Activated T-helper 17 cell treated with anti-CD3 and anti-CD28 coated beads, Interleukin-2, amount 50 U/mL, for 72 hours (primary cell): ENCODE results near the gene LUC7L3. TPM values are rescaled to one million over a fixed set of nuclear protein-coding genes. Genes with fewer than 3 reads are reported as not detected.
A peak's percentile ranks its signal among the peaks of the same experiment; 100 is the strongest.

ENCODE experiments used
- ATAC-seq: fragments of 150-1000 bp; cut with Tn5 transposase; replicated peaks from 2 replicates; pipeline ENCODE4 v1.10.0; 2021; ENCODE audit warnings: mild to moderate bottlenecking, moderate library complexity
- H3K27ac Mint-ChIP-seq: one replicate; pipeline ENCODE4 v1.8.0; 2022; ENCODE audit warnings: mixed read lengths
- H3K27me3 Mint-ChIP-seq: one replicate; pipeline ENCODE4 v1.8.0; 2022; ENCODE audit warnings: mixed read lengths
- H3K36me3 Mint-ChIP-seq: one replicate; pipeline ENCODE4 v1.8.0; 2022; ENCODE audit warnings: low read depth, mild to moderate bottlenecking, mixed read lengths
- H3K4me1 Mint-ChIP-seq: one replicate; pipeline ENCODE4 v1.8.0; 2022; ENCODE audit warnings: mixed read lengths
- H3K4me3 Mint-ChIP-seq: one replicate; pipeline ENCODE4 v1.8.0; 2022; ENCODE audit warnings: mild to moderate bottlenecking, mixed read lengths
- H3K9me3 Mint-ChIP-seq: one replicate; pipeline ENCODE4 v1.8.0; 2022; ENCODE audit warnings: mixed read lengths
- total RNA-seq, 2 donors: library from RNA; stranded (reverse); gene quantifications; one replicate each; pipeline ENCODE4 v1.2.3, GENCODE V29; 2022

Gene LUC7L3
- total RNA-seq, 2 donors from 2014 or later = 113 to 142 TPM

- Mint-ChIP-seq H3K9me3 (no peaks in the 10 kb centered on the region), H3K4me1 (peaks cover 23% of the 10 kb centered on the region), H3K27me3 (no peaks in the 10 kb centered on the region), H3K4me3 (no peak overlapping the region), H3K27ac (peak overlapping the region; percentile 3), H3K36me3 (peaks cover 99% of the 10 kb centered on the region)
- ATAC-seq = peak; percentile 64
Observed at GRCh38 chr17:50739098-50739497, 19.7 kb downstream of the LUC7L3 start.

GRCh38 chr17:50745631-50746030 lies 26.2 kb downstream of the LUC7L3 start:
- Mint-ChIP-seq H3K4me3 (no peak overlapping the region), H3K4me1 (no peaks in the 10 kb centered on the region), H3K27ac (no peak overlapping the region), H3K9me3 (no peaks in the 10 kb centered on the region), H3K36me3 (peaks cover 100% of the 10 kb centered on the region), H3K27me3 (no peaks in the 10 kb centered on the region)
- ATAC-seq = no peak

DNA sequence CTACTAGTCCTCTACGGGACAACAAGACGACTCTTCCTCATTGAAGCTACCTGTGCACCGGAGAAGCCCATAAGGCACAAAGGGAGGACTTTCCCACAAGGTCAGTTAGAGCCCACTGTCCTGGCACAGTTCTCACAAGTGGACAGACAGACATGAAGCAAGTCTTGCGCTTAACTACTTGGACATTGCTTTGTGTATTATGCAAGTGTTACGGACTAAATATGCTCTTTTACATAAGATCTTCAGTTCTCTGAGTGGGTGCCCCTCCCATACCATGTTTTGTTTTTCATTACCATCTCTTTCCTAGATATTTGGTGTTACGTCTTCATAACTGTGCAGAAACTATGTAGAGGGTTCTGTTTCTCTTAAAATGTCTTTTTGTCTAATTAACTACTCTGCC lies 29.8 kb downstream of the LUC7L3 start:
- ATAC-seq = no peak
- Mint-ChIP-seq H3K27me3 (no peaks in the 10 kb centered on the region), H3K4me3 (no peak overlapping the region), H3K9me3 (no peaks in the 10 kb centered on the region), H3K27ac (no peak overlapping the region), H3K4me1 (no peaks in the 10 kb centered on the region), H3K36me3 (peaks cover 100% of the 10 kb centered on the region)

GRCh38 chr17:50754521-50754920 lies 35.1 kb downstream of the LUC7L3 start:
- Mint-ChIP-seq H3K27ac (peak overlapping the region; percentile 0), H3K4me1 (no peaks in the 10 kb centered on the region), H3K36me3 (peaks cover 73% of the 10 kb centered on the region), H3K9me3 (no peaks in the 10 kb centered on the region), H3K27me3 (no peaks in the 10 kb centered on the region), H3K4me3 (no peak overlapping the region)
- no peak for ATAC-seq

- no peaks in the 10 kb centered on the region for H3K9me3 Mint-ChIP-seq
- H3K4me3 Mint-ChIP-seq = no peak overlapping the region
- H3K4me1 Mint-ChIP-seq = no peaks in the 10 kb centered on the region
- H3K36me3 Mint-ChIP-seq = peaks cover 32% of the 10 kb centered on the region
- ATAC-seq = no peak
- peaks cover 2% of the 10 kb centered on the region for H3K27me3 Mint-ChIP-seq
- H3K27ac Mint-ChIP-seq = no peak overlapping the region
Observed at GRCh38 chr17:50758524-50758923, 39.1 kb downstream of the LUC7L3 start.

DNA sequence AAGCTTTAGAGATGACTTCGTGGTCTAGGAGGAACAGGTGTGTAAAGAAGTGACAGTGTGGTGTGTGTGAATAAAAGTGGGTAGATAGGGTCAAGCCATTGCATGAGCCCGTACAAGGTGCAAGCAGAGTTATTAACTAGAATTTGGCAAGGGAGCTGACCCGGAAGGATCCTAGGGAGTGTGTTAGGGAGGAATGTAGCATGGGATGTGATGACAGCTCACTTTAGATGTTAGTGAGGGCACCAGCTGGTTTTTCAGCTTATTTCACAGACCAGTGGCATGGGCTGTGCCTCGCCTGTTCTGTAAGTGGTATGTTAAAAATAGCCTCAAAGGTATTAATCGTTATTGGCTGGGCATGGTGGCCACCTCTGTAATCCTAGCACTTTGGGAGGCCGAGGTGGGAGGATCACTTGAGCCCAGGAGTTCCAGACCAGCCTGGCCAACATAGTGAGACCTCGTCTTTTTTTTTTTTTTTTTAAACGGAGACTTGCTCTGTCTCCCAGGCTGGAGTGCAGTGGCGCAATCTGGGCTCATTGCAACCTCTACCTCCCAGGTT lies 39.7 kb downstream of the LUC7L3 start:
- Mint-ChIP-seq H3K9me3 (no peaks in the 10 kb centered on the region), H3K4me1 (no peaks in the 10 kb centered on the region), H3K27ac (no peak overlapping the region), H3K4me3 (no peak overlapping the region), H3K27me3 (peaks cover 2% of the 10 kb centered on the region), H3K36me3 (peaks cover 27% of the 10 kb centered on the region)
- no peak for ATAC-seq

GRCh38 chr17:50762177-50762576 lies 42.8 kb downstream of the LUC7L3 start:
- H3K4me3 Mint-ChIP-seq = no peak overlapping the region
- no peak overlapping the region for H3K27ac Mint-ChIP-seq
- H3K36me3 Mint-ChIP-seq = no peaks in the 10 kb centered on the region
- ATAC-seq = no peak
- no peaks in the 10 kb centered on the region for H3K9me3 Mint-ChIP-seq
- H3K27me3 Mint-ChIP-seq = peaks cover 6% of the 10 kb centered on the region
- H3K4me1 Mint-ChIP-seq = peaks cover 3% of the 10 kb centered on the region

DNA sequence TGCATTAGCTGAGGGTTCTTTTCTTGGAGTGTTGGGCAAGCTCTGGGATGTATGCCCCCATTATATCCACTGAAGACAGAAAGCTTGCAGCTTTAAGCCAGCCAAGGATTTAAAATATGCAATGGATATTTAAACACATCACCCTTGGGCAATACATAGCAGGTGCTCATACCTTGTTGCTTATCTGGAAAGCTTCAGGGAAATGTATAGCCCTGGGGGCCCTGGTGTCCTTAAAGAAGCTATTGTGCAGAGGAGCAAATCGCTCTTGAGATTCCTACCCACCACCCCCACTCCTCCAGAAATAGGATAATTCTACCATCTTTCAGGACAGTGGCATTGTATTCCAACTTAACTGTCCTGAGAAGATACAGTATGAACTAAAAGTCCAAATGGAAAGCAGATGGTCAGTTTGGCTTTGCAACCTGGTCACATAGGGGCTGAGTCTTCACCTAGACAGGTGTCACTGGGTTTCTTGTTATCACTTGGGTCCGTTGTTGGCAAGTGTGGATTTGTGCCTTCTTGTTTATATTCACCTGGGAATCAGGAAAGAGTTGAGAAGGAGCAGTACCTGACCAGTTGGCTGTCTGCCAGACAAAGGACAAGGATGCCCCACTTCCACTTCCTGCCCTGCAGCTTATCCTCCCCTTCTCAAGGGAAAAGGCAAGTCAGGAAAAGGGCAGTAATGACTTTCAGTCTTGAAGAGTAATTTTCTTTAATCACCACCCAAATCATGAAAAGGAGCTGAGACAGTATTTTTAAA lies 44.5 kb downstream of the LUC7L3 start:
- no peak overlapping the region for H3K4me3 Mint-ChIP-seq
- no peaks in the 10 kb centered on the region for H3K9me3 Mint-ChIP-seq
- ATAC-seq = no peak
- H3K36me3 Mint-ChIP-seq = no peaks in the 10 kb centered on the region
- peaks cover 6% of the 10 kb centered on the region for H3K27me3 Mint-ChIP-seq
- H3K27ac Mint-ChIP-seq = no peak overlapping the region
- H3K4me1 Mint-ChIP-seq = peaks cover 3% of the 10 kb centered on the region

- Mint-ChIP-seq H3K9me3 (no peaks in the 10 kb centered on the region), H3K27ac (no peak overlapping the region), H3K4me3 (no peak overlapping the region)
Observed at GRCh38 chr17:50764734-50765149, 45.3 kb downstream of the LUC7L3 start.

GRCh38 chr17:50765454-50766221 lies 46.2 kb downstream of the LUC7L3 start:
- H3K36me3 Mint-ChIP-seq = no peaks in the 10 kb centered on the region
- no peaks in the 10 kb centered on the region for H3K9me3 Mint-ChIP-seq
- no peak for ATAC-seq
- no peak overlapping the region for H3K27ac Mint-ChIP-seq
- peaks cover 6% of the 10 kb centered on the region for H3K27me3 Mint-ChIP-seq
- H3K4me1 Mint-ChIP-seq = peaks cover 3% of the 10 kb centered on the region
- H3K4me3 Mint-ChIP-seq = no peak overlapping the region

More at GRCh38 chr17:50764734-50765149, 45.3 kb downstream of the LUC7L3 start:
- H3K27me3 Mint-ChIP-seq = peaks cover 6% of the 10 kb centered on the region
- H3K36me3 Mint-ChIP-seq = no peaks in the 10 kb centered on the region
- H3K4me1 Mint-ChIP-seq = peaks cover 3% of the 10 kb centered on the region
- ATAC-seq = no peak

- Mint-ChIP-seq H3K27ac (no peak overlapping the region), H3K4me1 (peaks cover 3% of the 10 kb centered on the region), H3K27me3 (peaks cover 6% of the 10 kb centered on the region), H3K36me3 (no peaks in the 10 kb centered on the region), H3K4me3 (no peak overlapping the region), H3K9me3 (no peaks in the 10 kb centered on the region)
- no peak for ATAC-seq
Observed at GRCh38 chr17:50766222-50767023, 47.0 kb downstream of the LUC7L3 start.

DNA sequence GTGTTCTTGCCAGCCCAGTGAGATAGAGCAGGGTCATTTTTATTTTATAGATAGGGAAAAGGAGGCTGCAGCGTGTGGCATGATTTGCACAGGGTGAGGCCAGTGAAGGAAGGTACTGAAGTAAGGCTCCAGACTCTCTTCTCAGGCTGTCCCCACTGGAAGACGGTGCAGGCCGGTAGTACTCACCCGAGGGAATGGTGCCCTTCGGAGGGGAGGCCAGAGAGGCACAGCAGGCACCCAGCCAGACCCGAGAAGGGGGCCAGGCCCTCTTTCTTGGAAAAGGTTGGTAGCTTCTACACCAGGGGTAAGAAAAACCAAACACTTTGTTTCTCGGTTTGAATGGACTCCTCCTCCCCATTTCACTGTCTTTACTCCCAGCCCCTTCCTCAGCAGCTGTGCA lies 47.6 kb downstream of the LUC7L3 start:
- H3K27ac Mint-ChIP-seq = no peak overlapping the region
- no peak for ATAC-seq
- peaks cover 6% of the 10 kb centered on the region for H3K27me3 Mint-ChIP-seq
- H3K36me3 Mint-ChIP-seq = no peaks in the 10 kb centered on the region
- peaks cover 3% of the 10 kb centered on the region for H3K4me1 Mint-ChIP-seq
- no peak overlapping the region for H3K4me3 Mint-ChIP-seq
- H3K9me3 Mint-ChIP-seq = no peaks in the 10 kb centered on the region

GRCh38 chr17:50767446-50767845 lies 48.0 kb downstream of the LUC7L3 start, which contains the start of gene ANKRD40CL:
Gene ANKRD40CL (minus strand): TSS chr17:50767518. CDS start chr17:50766913, 605 bp downstream.
- no peaks in the 10 kb centered on the region for H3K36me3 Mint-ChIP-seq
- H3K27ac Mint-ChIP-seq = no peak within 1 kb of the TSS
- H3K27me3 Mint-ChIP-seq = peaks cover 6% of the 10 kb centered on the region
- H3K4me1 Mint-ChIP-seq = peaks cover 3% of the 10 kb centered on the region
- no peak within 1 kb of the TSS for H3K4me3 Mint-ChIP-seq
- ATAC-seq = no peak
- H3K9me3 Mint-ChIP-seq = no peaks in the 10 kb centered on the region

DNA sequence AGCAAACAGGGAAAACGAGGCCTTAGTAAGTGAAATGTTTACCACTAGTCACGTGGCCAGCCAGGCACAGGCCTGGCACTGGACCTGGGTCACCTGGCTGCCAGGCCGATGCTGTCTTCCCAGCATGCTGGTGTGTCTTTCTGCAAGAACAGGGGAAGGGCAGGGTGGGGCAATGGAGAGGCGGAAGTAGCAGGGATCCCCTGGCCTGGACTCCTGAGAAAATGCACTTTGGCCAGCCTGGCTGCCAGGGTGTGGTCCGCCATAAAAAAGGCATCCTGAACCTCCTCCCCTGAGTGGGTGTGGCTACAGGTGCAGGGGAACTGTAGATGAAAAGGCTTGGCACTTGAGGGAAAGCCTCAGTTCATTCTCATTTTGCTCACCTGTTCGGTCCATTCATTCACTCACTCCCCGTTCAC lies 49.0 kb downstream of the LUC7L3 start:
- H3K4me1 Mint-ChIP-seq = peaks cover 3% of the 10 kb centered on the region
- H3K4me3 Mint-ChIP-seq = no peak overlapping the region
- H3K27me3 Mint-ChIP-seq = peaks cover 5% of the 10 kb centered on the region
- ATAC-seq = no peak
- H3K36me3 Mint-ChIP-seq = no peaks in the 10 kb centered on the region
- H3K27ac Mint-ChIP-seq = no peak overlapping the region
- no peaks in the 10 kb centered on the region for H3K9me3 Mint-ChIP-seq
